Vagina (tissue), 2 donors: ENCODE measurements around the gene FHIT. TPM values are rescaled to one million over a fixed set of nuclear protein-coding genes. Genes with fewer than 3 reads are reported as not detected.

Source experiments
- DNase-seq, 2 donors: peaks; one replicate each; pipeline ENCODE4 v3.0.0-alpha.2; 2017; ENCODE audit errors: extremely low spot score in 2 of 2
- H3K27ac ChIP-seq: fragments of 200-600 bp; sonication (generic); one replicate; pipeline ENCODE4 v1.5.1; 2019
- H3K27me3 ChIP-seq: fragments of 200-600 bp; sonication (generic); one replicate; pipeline ENCODE4 v1.5.1; 2019
- H3K36me3 ChIP-seq, 2 donors: fragments of 200-600 bp; sonication (generic); one replicate each; pipeline ENCODE4 v1.5.1; 2017 to 2019
- H3K4me1 ChIP-seq: fragments of 200-600 bp; sonication (generic); one replicate; pipeline ENCODE4 v1.5.1; 2019
- H3K4me3 ChIP-seq, 2 donors: fragments of 200-600 bp; sonication (generic); 1 replicate in 1 of 2; 2 replicates in 1 of 2; pipeline ENCODE4 v1.5.1; 2016 to 2019
- H3K9me3 ChIP-seq: fragments of 200-600 bp; sonication (generic); one replicate; pipeline ENCODE4 v1.5.1; 2019
- CTCF ChIP-seq, 3 experiments: fragments of 450-650 bp in 2 of 3; fragments of 200-600 bp in 1 of 3; sonication (generic) in 1 of 3; IDR thresholded peaks; one replicate each; pipeline ENCODE4 v1.5.1; 2017 to 2019; ENCODE audit warnings: antibody characterized with exemption in 3 of 3, mild to moderate bottlenecking in 2 of 3, moderate library complexity in 2 of 3
- POLR2A ChIP-seq, 2 donors: fragments of 450-650 bp; IDR thresholded peaks; one replicate each; pipeline ENCODE4 v1.6.1; 2017; ENCODE audit warnings: antibody characterized with exemption in 2 of 2, mild to moderate bottlenecking in 2 of 2, moderate library complexity in 2 of 2
- POLR2AphosphoS5 ChIP-seq, 2 donors: sonication (generic); formaldehyde crosslinking; IDR thresholded peaks; one replicate each; pipeline ENCODE4 v1.9.0; 2017; ENCODE audit warnings: antibody characterized with exemption in 2 of 2, mild to moderate bottlenecking in 2 of 2, low read depth in 1 of 2; ENCODE audit not compliant: insufficient read depth in 1 of 2
- intact Hi-C: fragments of 100-400 bp; cut with DNase I; formaldehyde crosslinking; loops from one replicate; pipeline ENCODE4 v1.15.1; 2023
- total RNA-seq: library from RNA; depleted of rRNA; stranded (reverse); fragments of >200 nt; gene quantifications from one replicate; pipeline ENCODE4 v1.2.3, GENCODE V29; 2016

FHIT gene
- total RNA-seq, 1 donor from 2014 or later = 7.9 TPM

- H3K4me3 ChIP-seq = no peak overlapping the region
- intact Hi-C loops = loop anchor here (10.0 kb wide), 1 partner anchor 1066 kb away; no protein-coding TSS in a partner anchor
- TF ChIP-seq CTCF (IDR thresholded peaks at IDR 0.05) = no peak
- H3K36me3 ChIP-seq = no peaks in the 10 kb centered on the region
- H3K4me1 ChIP-seq = no peaks in the 10 kb centered on the region
- H3K27me3 ChIP-seq = no peaks in the 10 kb centered on the region
- no peak overlapping the region for H3K27ac ChIP-seq
- no peak for DNase-seq
- H3K9me3 ChIP-seq = no peaks in the 10 kb centered on the region
These were observed 942.4 kb downstream of the FHIT start for GRCh38 chr3:60308808-60309207.

DNA sequence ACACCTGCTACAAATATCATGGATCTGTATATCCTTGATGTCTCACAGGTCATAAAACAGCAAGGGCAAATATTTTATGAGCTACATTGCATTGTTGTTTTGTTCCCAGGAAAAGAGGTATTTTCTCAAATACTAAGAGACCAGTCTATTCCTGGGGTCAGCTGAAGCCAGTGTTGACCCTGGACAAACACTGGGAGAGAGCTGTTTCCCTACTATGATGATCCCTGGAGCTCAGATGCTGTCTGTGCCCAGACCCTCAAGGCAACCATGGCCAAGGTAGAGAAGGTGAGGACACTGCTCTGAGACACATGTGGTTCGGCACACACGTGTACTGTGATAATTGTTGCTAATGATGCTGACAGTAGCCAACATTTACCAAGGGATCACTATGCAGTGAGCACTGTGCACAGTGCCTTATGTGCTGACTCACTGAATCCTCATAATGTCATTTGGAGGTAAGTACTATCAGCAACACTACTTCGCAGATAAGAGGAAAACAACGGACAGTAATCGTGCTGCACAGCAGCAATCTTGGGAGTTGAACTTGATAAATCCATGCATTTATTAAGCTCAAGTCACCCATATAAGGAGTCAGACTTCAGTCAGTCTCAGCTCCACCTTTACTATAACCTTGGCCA, 943.6 kb downstream of the FHIT start:
- Histone ChIP-seq H3K9me3 (no peaks in the 10 kb centered on the region), H3K27me3 (no peaks in the 10 kb centered on the region), H3K4me3 (no peak overlapping the region), H3K36me3 (no peaks in the 10 kb centered on the region), H3K4me1 (no peaks in the 10 kb centered on the region), H3K27ac (no peak overlapping the region)
- intact Hi-C loops = loop anchor here (10.0 kb wide), 1 partner anchor 1067 kb away; no protein-coding TSS in a partner anchor
- DNase-seq = no peak
- TF ChIP-seq POLR2A (IDR thresholded peaks at IDR 0.05) (no peak), CTCF (IDR thresholded peaks at IDR 0.05) (no peak), POLR2AphosphoS5 (IDR thresholded peaks at IDR 0.05; ENCODE audit: insufficient read depth in 1 of 2, low read depth in 1 of 2) (no peak)

DNA sequence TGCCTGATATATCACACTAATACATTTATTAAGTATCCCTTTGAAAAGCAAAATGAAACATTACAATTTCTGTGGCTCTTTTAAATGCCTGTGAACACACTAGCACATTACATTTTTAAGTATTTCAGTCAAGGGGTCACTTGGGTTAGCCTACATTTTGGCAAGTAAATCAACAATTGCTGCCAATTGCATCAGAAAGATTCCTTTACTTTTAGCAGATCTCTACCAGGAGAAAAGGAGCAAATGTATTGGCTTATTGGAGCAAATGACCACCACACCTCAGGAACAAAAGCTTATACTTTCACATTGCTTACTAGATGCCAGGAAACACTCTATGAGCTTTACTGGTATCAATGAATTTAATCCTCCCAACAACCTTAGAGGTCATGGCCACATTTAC, 947.1 kb downstream of the FHIT start:
- intact Hi-C loops = loop anchor here (10.0 kb wide), 1 partner anchor 1071 kb away; no protein-coding TSS in a partner anchor
- H3K27ac ChIP-seq = no peak overlapping the region
- H3K4me3 ChIP-seq = no peak overlapping the region
- H3K9me3 ChIP-seq = no peaks in the 10 kb centered on the region
- no peaks in the 10 kb centered on the region for H3K4me1 ChIP-seq
- no peaks in the 10 kb centered on the region for H3K27me3 ChIP-seq
- no peak for TF ChIP-seq POLR2AphosphoS5 (IDR thresholded peaks at IDR 0.05; ENCODE audit: insufficient read depth in 1 of 2, low read depth in 1 of 2)
- TF ChIP-seq CTCF (IDR thresholded peaks at IDR 0.05) = no peak
- TF ChIP-seq POLR2A (IDR thresholded peaks at IDR 0.05) = no peak
- no peak for DNase-seq
- H3K36me3 ChIP-seq = no peaks in the 10 kb centered on the region

DNA sequence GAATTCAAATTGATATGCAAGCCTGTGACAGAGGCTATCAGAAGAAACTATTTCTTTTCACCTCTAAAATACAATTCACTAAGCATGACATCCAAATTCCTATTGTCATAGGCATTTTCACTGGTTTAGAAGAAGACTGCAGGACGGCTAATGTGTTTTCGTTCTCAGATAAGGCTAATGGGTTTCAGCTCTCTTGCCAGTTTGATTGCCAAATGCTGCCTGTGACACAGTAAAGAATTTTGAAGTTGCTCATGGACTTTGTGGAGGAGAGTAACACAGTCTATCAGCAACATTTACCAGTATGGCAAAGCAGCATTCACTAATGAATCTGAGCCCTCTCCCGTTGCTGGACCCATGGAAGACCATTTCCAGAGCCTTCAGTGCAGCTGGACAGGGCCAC, 948.1 kb downstream of the FHIT start:
- DNase-seq = no peak
- H3K4me3 ChIP-seq = no peak overlapping the region
- no peaks in the 10 kb centered on the region for H3K36me3 ChIP-seq
- H3K27me3 ChIP-seq = no peaks in the 10 kb centered on the region
- intact Hi-C loops = loop anchor here (10.0 kb wide), 1 partner anchor 1072 kb away; no protein-coding TSS in a partner anchor
- H3K4me1 ChIP-seq = no peaks in the 10 kb centered on the region
- no peak for TF ChIP-seq CTCF (IDR thresholded peaks at IDR 0.05)
- TF ChIP-seq POLR2AphosphoS5 (IDR thresholded peaks at IDR 0.05; ENCODE audit: insufficient read depth in 1 of 2, low read depth in 1 of 2) = no peak
- no peak for TF ChIP-seq POLR2A (IDR thresholded peaks at IDR 0.05)
- H3K9me3 ChIP-seq = no peaks in the 10 kb centered on the region
- H3K27ac ChIP-seq = no peak overlapping the region

GRCh38 chr3:60301142-60301541, 950.1 kb downstream of the FHIT start:
- intact Hi-C loops = loop anchor here (10.0 kb wide), 1 partner anchor 1074 kb away; no protein-coding TSS in a partner anchor
- no peak for DNase-seq
- Histone ChIP-seq H3K27ac (no peak overlapping the region), H3K4me1 (no peaks in the 10 kb centered on the region), H3K36me3 (no peaks in the 10 kb centered on the region), H3K9me3 (no peaks in the 10 kb centered on the region), H3K27me3 (no peaks in the 10 kb centered on the region), H3K4me3 (no peak overlapping the region)
- no peak for TF ChIP-seq CTCF (IDR thresholded peaks at IDR 0.05)
- TF ChIP-seq POLR2AphosphoS5 (IDR thresholded peaks at IDR 0.05; ENCODE audit: insufficient read depth in 1 of 2, low read depth in 1 of 2) = no peak
- TF ChIP-seq POLR2A (IDR thresholded peaks at IDR 0.05) = no peak
